Lower leg skin (tissue), 3 donors: Measurements from ENCODE around the gene CCDC187.

Source experiments
- CTCF ChIP-seq, 3 donors: fragments of 450-650 bp; IDR thresholded peaks; one replicate each; pipeline ENCODE4 v1.5.1; 2016; ENCODE audit warnings: antibody characterized with exemption in 3 of 3, mild to moderate bottlenecking in 3 of 3, moderate library complexity in 2 of 3
- POLR2A ChIP-seq, 2 donors: fragments of 450-650 bp; IDR thresholded peaks; one replicate each; pipeline ENCODE4 v1.6.1; 2016 to 2017; ENCODE audit warnings: antibody characterized with exemption in 2 of 2, mild to moderate bottlenecking in 1 of 2, moderate library complexity in 1 of 2

GRCh38 chr9:136291306-136292025 is 12.4 kb downstream of the CCDC187 start:
- TF ChIP-seq POLR2A (IDR thresholded peaks at IDR 0.05) = no peak
- no peak for TF ChIP-seq CTCF (IDR thresholded peaks at IDR 0.05)
